GM18868 (cell line): ENCODE results near the gene PLD1.
A peak's percentile ranks its signal among the peaks of the same experiment; 100 is the strongest.
"Not testable (repeated sequence)": the region's sequence is repeated elsewhere in the genome, so short reads cannot be mapped to it uniquely, and the experiment has no call there.

ENCODE experiments used
- ATAC-seq: cut with Tn5 transposase; IDR thresholded peaks from one replicate; pipeline ENCODE4 v1.9.1; 2021; ENCODE audit warnings: mild to moderate bottlenecking, moderate library complexity; ENCODE audit not compliant: unreplicated experiment

The PLD1 gene

DNA sequence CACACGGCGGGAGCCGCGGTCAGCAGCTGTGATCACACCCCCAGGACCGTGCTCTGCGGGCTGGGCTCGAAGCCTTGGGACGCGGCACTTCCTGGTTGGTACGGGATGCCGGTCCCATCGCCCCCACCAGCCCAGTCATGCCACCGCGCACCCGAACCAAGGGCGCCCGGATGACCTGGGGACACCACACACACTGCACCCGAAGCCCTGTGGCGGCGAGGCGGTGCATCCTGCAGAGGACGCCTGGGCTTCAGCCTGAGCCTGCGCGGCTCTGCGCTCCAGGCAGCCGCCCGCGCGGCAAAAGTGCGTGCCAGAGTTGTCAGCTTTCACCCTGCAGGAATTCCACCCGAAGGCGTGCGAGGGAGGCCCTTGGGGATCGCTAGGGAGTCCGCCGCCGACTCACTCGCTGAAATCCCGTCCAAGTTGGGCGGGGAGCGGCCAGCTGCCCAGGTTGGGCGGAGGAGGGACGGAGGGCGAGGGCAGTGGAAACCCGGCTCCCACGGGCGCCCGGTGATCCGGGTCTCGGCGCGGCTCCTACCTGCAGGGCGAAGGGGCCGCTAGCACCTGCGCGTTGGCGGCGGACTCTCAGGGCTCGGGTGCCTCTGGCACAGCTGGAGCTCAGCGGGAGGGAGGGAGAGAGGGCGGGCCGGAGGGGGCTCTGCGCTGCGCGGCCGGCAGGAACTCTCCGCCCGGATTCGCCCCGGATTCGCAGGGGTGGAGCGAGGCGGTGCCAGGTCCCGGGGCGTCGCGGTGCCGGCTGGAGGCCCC, at the start of gene PLD1:
Gene PLD1, minus strand, starts transcription at position 623 of the 768 bp plus-strand sequence. CDS start 72,432 bp downstream, outside the sequence.
- ATAC-seq: peak; percentile 59

- ATAC-seq: not testable (repeated sequence)
These were observed 48.5 kb upstream of the PLD1 start for GRCh38 chr3:171858770-171859169.

- no peak for ATAC-seq
These were observed 44.5 kb upstream of the PLD1 start for GRCh38 chr3:171854649-171855305.

DNA sequence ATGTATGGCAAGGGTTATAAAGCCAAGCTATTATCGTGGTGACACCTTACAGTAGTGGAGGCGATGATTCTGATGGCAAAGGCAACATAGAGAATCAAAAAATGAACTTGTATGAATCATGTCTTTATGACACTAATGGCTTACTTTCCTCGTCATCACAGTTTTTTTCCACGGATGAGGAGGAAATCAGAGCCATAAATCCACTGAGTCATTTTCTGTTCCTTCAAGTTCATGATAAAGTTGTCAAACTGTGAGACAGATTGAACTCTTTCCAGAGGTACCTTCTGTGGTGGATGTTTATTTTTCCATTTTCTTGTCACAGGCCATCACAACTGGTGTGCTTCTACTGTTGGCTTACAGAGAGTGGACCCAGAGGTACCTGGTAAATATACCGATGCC, 41.4 kb upstream of the PLD1 start:
- no peak for ATAC-seq

DNA sequence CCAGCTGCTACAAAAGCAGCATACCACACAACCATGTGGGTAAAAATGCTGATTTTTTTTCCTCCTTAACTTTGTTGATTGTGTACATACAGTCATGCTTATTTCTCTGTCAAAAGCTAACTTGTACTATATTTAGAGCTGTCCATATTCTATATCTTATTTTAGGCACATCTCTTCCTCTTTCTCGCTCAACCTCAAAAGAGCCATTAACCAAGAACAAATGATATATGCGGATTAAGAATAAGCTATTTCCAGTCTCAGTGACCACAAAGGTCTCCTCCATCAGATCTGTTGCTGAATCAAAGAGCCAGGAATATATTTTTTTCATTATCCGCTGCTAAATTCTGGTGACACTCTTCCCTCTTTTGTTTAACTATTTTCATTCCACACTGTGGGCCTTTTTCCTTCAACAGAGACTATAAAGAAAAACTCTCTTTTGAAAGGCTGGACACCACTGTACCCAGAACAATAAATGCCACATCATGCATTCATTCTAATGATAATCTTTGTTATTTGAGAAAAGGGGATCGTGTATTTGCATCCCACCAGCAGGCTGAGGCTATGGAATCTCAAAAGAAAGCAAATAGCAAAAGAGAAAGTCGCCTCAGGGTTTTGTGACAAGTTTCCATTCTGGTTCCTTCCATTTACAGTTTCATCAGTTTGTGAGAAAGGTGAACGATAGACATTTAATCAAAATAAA, 40.8 kb upstream of the PLD1 start:
- ATAC-seq: no peak

DNA sequence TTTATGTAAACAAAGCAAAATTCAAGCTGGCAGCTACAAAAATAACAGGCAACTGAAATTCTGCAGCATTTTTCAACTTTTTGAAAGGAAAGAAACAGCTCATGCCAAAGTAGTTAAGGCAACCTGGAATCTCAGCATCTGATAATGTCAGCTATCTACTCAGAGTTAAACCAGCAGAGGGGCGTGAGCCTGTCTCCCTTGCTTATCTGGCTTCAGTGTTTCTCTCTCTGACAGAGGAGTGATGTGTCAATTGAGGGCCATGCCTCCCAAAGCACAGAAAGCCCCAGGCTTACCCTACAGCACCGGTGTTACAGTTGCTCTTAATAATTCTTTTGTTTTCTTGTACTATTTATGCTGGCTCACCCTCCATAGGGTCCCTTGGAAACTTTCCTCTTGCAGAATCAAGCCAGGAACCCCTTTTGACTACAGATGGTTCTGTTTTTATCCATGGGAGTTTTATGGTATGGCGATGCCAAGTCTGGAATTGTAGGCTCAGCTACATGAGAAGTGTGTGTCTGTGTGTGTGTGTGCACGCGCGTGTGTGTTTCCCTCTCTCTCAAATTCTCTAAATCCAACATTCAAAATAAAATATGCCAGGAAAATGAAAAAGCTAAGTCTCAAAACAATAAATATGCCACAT, 40.2 kb upstream of the PLD1 start:
- ATAC-seq: no peak

GRCh38 chr3:171849617-171850319, 39.5 kb upstream of the PLD1 start:
- ATAC-seq: no peak

GRCh38 chr3:171847595-171848259, 37.4 kb upstream of the PLD1 start:
- no peak for ATAC-seq

- ATAC-seq: no peak
These were observed 36.9 kb upstream of the PLD1 start for GRCh38 chr3:171847133-171847532.

- peak; percentile 99 for ATAC-seq
These were observed 36.3 kb upstream of the PLD1 start for GRCh38 chr3:171846597-171846996.

GRCh38 chr3:171845481-171846284, 35.4 kb upstream of the PLD1 start:
- no peak for ATAC-seq

GRCh38 chr3:171844873-171845272, 34.6 kb upstream of the PLD1 start:
- no peak for ATAC-seq

GRCh38 chr3:171842864-171843518, 32.7 kb upstream of the PLD1 start, which contains the start of gene TMEM212:
TMEM212 (plus strand) TSS chr3:171843349; CDS start chr3:171843384, 35 bp downstream.
- no peak for ATAC-seq

- ATAC-seq: no peak
These were observed 31.3 kb upstream of the PLD1 start for GRCh38 chr3:171841620-171842000.

GRCh38 chr3:171840811-171841619, 30.7 kb upstream of the PLD1 start:
- ATAC-seq: no peak

- ATAC-seq: no peak
These were observed 30.1 kb upstream of the PLD1 start for GRCh38 chr3:171840445-171840810.

DNA sequence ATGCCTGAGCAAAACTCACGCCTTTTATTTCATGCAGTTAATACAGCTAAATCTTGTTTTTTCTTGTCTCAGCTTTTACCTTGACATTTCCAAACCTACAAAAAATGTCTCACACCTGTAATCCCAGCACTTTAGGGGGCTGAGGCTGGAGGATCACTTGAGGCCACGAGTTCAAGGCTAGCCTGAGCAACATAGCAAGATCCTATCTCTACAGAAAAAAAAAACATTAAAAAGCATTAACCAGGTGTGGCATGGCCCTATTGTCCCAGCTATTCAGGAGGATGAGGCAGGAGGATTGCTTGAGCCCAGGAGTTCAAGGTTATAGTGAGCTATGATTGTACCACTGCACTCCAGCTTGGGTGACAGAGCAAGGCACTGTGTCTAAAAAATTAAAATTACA, 29.0 kb upstream of the PLD1 start:
- no peak for ATAC-seq

- peak; percentile 37 for ATAC-seq
These were observed 28.0 kb upstream of the PLD1 start for GRCh38 chr3:171838218-171838720.
